HK-2 (cell line): ENCODE data around the gene RAB38.
A peak's percentile ranks its signal among the peaks of the same experiment; 100 is the strongest.

Experiments
- DNase-seq: peaks from one replicate; pipeline ENCODE4 v3.0.0-alpha.2; 2018; ENCODE audit not compliant: unreplicated experiment

The RAB38 gene

GRCh38 chr11:88169881-88170280 lies 5.4 kb downstream of the RAB38 start:
- no peak for DNase-seq

- no peak for DNase-seq
These were observed 5.8 kb downstream of the RAB38 start for GRCh38 chr11:88169471-88169870.

GRCh38 chr11:88167853-88168252 lies 7.4 kb downstream of the RAB38 start:
- no peak for DNase-seq

- DNase-seq, result no peak
These were observed 10.2 kb downstream of the RAB38 start for GRCh38 chr11:88164806-88165585.

- DNase-seq, result no peak
These were observed 10.9 kb downstream of the RAB38 start for GRCh38 chr11:88164320-88164719.

- no peak for DNase-seq
These were observed 17.2 kb downstream of the RAB38 start for GRCh38 chr11:88158081-88158480.

GRCh38 chr11:88157370-88157769 lies 17.9 kb downstream of the RAB38 start:
- DNase-seq, result no peak

- no peak for DNase-seq
These were observed 22.9 kb downstream of the RAB38 start for GRCh38 chr11:88152381-88152780.

GRCh38 chr11:88151709-88152265 lies 23.5 kb downstream of the RAB38 start:
- DNase-seq, result no peak

- no peak for DNase-seq
These were observed 29.1 kb downstream of the RAB38 start for GRCh38 chr11:88146106-88146505.

- no peak for DNase-seq
These were observed 35.4 kb downstream of the RAB38 start for GRCh38 chr11:88139865-88140264.

GRCh38 chr11:88131764-88132470 lies 43.3 kb downstream of the RAB38 start:
- no peak for DNase-seq

- peak; percentile 0 for DNase-seq
These were observed 52.3 kb downstream of the RAB38 start for GRCh38 chr11:88122956-88123355.

- no peak for DNase-seq
These were observed 55.7 kb downstream of the RAB38 start for GRCh38 chr11:88119561-88119960.

GRCh38 chr11:88117281-88117858 lies 57.9 kb downstream of the RAB38 start:
- no peak for DNase-seq

GRCh38 chr11:88115828-88116755 lies 59.2 kb downstream of the RAB38 start:
- DNase-seq, result no peak

- DNase-seq, result no peak
These were observed 60.7 kb downstream of the RAB38 start for GRCh38 chr11:88114486-88115045.

- DNase-seq, result no peak
These were observed 68.6 kb downstream of the RAB38 start for GRCh38 chr11:88106666-88107065.

- DNase-seq, result no peak
These were observed 69.3 kb downstream of the RAB38 start for GRCh38 chr11:88105951-88106350.

GRCh38 chr11:88105526-88105925 lies 69.7 kb downstream of the RAB38 start:
- DNase-seq, result no peak

GRCh38 chr11:88104408-88104807 lies 70.8 kb downstream of the RAB38 start:
- no peak for DNase-seq
